PFSK-1 (cell line): ENCODE results near the gene ATF6B.

Experiments
- POLR2AphosphoS5 ChIP-seq: IDR thresholded peaks from 2 replicates; pipeline ENCODE4 v1.6.1; 2012; ENCODE audit warnings: low read depth, mild to moderate bottlenecking, control low read depth, low read length, moderate library complexity
- SIN3A ChIP-seq: IDR thresholded peaks from 2 replicates; pipeline ENCODE4 v1.6.1; 2012; ENCODE audit warnings: mild to moderate bottlenecking, low read length, moderate library complexity, borderline replicate concordance; ENCODE audit not compliant: insufficient read depth
- TF ChIP-seq, protein P1 (sequence below), 2 experiments: IDR thresholded peaks; 2 replicates each; pipeline versions ENCODE4 v1.6.1 to v1.8.0; 2011 to 2012; ENCODE audit warnings: low read depth in 2 of 2, low read length in 2 of 2, control low read depth in 1 of 2, inconsistent platforms in 1 of 2, mild to moderate bottlenecking in 1 of 2, moderate library complexity in 1 of 2; ENCODE audit not compliant: insufficient read depth in 1 of 2

DNA sequence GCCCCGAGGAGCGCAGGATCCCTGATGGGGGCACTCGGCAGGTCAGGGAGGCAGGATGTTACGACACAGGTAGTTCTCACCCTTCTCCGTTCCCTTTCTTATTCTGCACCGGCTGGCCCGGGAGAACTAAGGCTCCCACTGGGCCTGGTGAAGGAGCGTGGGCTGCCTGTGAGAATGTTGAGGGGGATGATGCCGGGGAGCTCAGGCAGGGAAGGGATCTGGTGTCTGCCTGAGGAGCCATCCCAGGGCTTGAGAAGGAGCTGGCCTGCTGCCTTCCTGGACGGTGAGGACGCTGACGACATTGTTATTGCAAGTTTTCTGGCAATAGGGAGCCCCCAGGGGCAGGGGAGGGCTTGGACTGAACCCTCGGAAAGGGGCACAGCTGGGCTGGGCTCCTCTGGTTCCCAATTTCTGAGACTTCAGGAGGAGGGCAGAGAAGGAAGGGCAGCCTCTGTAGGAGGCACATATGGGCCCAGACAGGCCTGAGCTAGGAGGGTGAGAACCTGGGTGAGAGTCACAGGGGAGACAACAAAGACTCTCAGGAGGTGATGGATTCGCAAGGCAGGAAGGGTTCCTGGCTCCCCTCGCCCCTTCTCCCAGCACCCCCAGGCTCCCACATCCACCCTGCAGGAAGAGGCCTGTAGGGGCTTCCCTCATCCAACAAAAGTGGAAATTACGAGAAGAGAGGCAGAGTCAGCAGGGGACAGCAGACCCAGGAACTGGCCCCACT, 57.1 kb downstream of the ATF6B start:
- TF ChIP-seq, protein P1, sequence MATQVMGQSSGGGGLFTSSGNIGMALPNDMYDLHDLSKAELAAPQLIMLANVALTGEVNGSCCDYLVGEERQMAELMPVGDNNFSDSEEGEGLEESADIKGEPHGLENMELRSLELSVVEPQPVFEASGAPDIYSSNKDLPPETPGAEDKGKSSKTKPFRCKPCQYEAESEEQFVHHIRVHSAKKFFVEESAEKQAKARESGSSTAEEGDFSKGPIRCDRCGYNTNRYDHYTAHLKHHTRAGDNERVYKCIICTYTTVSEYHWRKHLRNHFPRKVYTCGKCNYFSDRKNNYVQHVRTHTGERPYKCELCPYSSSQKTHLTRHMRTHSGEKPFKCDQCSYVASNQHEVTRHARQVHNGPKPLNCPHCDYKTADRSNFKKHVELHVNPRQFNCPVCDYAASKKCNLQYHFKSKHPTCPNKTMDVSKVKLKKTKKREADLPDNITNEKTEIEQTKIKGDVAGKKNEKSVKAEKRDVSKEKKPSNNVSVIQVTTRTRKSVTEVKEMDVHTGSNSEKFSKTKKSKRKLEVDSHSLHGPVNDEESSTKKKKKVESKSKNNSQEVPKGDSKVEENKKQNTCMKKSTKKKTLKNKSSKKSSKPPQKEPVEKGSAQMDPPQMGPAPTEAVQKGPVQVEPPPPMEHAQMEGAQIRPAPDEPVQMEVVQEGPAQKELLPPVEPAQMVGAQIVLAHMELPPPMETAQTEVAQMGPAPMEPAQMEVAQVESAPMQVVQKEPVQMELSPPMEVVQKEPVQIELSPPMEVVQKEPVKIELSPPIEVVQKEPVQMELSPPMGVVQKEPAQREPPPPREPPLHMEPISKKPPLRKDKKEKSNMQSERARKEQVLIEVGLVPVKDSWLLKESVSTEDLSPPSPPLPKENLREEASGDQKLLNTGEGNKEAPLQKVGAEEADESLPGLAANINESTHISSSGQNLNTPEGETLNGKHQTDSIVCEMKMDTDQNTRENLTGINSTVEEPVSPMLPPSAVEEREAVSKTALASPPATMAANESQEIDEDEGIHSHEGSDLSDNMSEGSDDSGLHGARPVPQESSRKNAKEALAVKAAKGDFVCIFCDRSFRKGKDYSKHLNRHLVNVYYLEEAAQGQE (IDR thresholded peaks at IDR 0.05; ENCODE audit: insufficient read depth in 1 of 2, low read depth in 2 of 2, low read length in 2 of 2), result no peak
- TF ChIP-seq POLR2AphosphoS5 (no peak), SIN3A (no peak)
